GM18519 (cell line): ENCODE measurements around the gene CANX.

Experiments used
- ATAC-seq: cut with Tn5 transposase; IDR thresholded peaks from one replicate; pipeline ENCODE4 v1.9.1; 2021; ENCODE audit warnings: mild to moderate bottlenecking, moderate library complexity; ENCODE audit not compliant: unreplicated experiment, low FRiP score

Gene CANX

DNA sequence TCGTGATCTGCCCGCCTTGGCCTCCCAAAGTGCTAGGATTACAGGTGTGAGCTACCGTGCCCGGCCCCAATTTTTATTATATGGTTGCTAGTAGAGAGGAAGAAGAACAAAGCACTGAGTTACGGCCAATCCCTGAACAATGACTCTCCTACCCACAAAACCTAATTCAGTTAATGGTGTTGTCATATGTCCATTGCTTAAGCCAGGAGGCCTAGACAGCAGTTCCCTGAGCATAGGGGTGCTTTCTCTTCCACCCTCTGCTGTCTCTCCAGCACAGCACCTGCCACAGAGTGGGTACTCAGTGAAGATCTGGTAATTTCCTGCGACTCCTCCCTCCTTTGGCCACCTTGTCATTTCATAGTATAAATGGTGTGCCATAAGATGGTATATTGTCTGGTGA lies 73.6 kb downstream of the CANX start:
- ATAC-seq = no peak

DNA sequence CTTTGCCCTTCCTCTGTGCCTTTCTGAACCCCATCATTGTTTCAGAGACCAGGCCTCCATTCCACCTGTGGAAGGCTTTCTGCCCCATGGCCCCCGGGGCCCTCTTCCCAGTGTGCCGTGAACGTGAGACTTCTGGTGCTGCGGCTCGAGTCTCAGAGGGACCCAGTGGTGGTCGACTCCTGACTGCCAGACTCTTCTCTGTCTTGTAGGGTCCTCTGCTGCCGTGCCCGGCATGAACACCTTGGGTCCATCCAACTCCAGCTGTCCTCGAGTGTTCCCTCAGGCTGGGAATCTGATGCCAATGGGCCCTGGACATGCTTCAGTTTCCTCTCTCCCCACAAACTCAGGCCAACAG lies 74.9 kb downstream of the CANX start:
- no peak for ATAC-seq

- ATAC-seq = no peak
These were observed 75.7 kb downstream of the CANX start for GRCh38 chr5:179774442-179774841.

DNA sequence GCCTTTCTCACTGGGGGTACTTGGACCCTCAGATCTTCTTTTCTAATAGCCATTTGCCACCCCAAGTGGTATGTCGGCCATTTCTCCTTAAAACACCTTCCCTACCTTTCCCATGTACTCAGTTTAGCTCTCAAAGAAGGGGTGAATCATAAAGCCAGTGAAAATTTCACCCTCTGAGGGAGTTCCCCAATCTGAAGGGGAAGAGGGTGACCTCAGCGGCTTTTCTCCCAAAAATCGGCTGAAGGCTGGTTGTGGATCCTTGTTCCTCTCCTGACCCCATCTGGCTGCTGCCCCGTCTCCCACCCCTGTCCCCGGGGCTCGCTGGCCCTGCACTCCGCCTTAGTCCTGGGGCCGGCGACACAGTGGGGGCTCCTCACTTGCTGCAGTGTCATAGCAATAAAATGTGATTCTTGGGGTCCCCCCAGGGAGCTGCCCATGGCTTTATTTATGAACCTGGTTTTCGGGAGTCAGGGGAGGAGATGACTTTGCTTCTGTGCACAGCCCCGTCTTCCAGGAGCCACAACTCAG lies 77.7 kb downstream of the CANX start:
- no peak for ATAC-seq

- no peak for ATAC-seq
These were observed 78.7 kb downstream of the CANX start for GRCh38 chr5:179777456-179777855.

GRCh38 chr5:179777909-179778308 lies 79.1 kb downstream of the CANX start:
- no peak for ATAC-seq

DNA sequence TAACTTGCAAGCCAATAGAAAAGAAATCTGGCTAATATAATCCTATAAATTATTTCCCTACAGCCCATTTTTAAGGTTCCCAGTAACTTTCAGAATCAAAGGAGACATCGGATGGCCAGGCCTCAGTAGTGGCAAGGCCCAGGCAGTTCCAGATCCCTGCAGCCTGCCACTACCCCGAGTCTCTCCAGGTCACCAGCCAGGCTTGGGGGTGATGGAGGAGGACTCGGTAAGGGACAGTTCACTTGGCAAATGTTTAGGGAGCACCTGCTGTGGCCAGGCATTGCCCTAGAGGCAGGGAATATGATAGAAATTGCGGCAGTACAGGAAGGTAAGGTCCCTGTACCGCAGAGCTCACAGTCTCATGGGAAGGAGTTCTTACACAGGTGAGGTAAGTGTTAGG lies 79.8 kb downstream of the CANX start:
- no peak for ATAC-seq

GRCh38 chr5:179779826-179780225 lies 81.1 kb downstream of the CANX start:
- no peak for ATAC-seq

DNA sequence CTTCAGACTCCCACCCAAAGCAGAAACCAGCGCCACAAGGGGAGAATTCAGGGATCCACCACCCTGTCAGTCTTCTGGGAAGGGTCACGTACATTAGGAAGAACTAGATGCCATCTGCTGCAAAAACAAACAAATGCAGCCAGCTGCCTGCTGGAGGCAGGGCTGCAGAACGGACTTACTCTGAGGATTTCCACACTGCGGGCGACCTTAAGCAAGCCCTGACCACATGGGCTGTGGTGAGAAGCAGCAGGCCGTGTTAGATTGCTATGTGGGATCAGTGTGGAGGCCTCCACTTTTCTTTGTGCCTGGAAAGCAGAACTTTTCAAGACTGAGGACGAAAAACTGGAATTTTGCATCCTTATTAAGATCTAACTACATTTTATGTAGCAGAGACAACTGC lies 81.6 kb downstream of the CANX start:
- ATAC-seq = no peak
